ENCODE results near the gene KCNN3. TPM values are rescaled to one million over a fixed set of nuclear protein-coding genes. Genes with fewer than 3 reads are reported as not detected.

KCNN3 gene
- total RNA-seq, 5 donors from 2014 or later (not counting 1 experiment from before 2014, with no cell fraction given) = 0.03 to 0.23 (median 0.18) TPM

DNA sequence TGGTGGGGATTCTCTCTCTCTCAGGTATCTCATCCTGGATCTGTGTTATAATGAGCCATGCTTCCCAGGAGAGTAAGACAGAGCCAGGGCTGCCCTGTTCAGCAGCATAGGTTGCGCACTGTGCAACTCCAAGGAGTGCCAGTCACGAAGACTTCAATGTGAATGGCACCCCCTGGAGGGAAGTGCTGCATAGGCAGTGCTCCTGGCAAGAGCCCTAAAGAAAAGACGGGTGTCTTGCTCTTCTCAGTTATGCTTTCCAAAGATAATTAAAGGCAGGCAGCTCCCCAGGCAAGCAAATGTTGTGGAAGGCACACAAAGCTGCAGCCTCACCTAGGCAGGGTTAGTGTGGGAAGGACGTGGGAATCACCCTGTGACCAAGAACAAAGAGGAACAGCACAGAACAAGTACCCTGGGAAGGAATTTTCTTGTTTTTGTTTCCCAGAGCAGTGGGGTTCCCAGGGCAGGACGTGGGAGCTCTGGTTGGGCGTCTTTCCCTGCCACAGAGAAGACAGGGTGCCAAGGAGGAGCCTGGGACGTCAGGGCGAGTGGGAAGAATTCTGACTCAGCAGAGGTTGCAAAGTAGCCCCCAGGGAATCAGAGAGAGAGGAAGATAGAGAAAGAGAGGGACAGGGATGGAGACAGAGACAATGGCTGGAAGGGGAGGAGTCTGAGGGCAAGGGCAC is 120.9 kb downstream of the KCNN3 start:
- peaks cover 0 to 2% of the 10 kb centered on the region in 2 donors for H3K27me3 Mint-ChIP-seq
- Histone ChIP-seq H3K9me3 (no peaks in the 10 kb centered on the region), H3K36me3 (ENCODE audit: control insufficient read depth in 2 of 2, extremely low read depth in 1 of 2, insufficient read depth in 1 of 2, low read length in 1 of 2) (no peaks in the 10 kb centered on the region), H3K27me3 (replicated peaks in 1 of 2; ENCODE audit: control insufficient read depth in 2 of 2, extremely low read depth in 1 of 2, insufficient read depth in 2 of 2, low read length in 1 of 2) (peaks cover 0 to 8% of the 10 kb centered on the region in 2 experiments), H3K27ac (ENCODE audit: low read length) (no peak overlapping the region), H3K4me1 (ENCODE audit: control insufficient read depth in 1 of 2, extremely low read depth in 1 of 2, insufficient read depth in 2 of 2, low read length in 2 of 2) (peaks cover 19 to 48% of the 10 kb centered on the region in 2 experiments), H3K4me3 (ENCODE audit: control insufficient read depth in 1 of 2, extremely low read depth in 1 of 2, low read length in 1 of 2) (no peak overlapping the region)
- DNase-seq = peak in 1 of 35 experiments; percentile 15
- H3K27ac Mint-ChIP-seq = no peak overlapping the region
- POLR2A ChIA-PET = no interaction called here
- no peak for ATAC-seq (replicated peaks in 1 of 4)
- H3K4me3 Mint-ChIP-seq = no peak overlapping the region
- peaks cover 43 to 52% (median 45%) of the 10 kb centered on the region in 3 donors for H3K4me1 Mint-ChIP-seq
- no peaks in the 10 kb centered on the region for H3K36me3 Mint-ChIP-seq
- WGBS (ENCODE audit: insufficient coverage) = 85% methylated on average over 8 of the region's 8 CpGs
- no peaks in the 10 kb centered on the region for H3K9me3 Mint-ChIP-seq
- CTCF ChIA-PET = no interaction called here

GRCh38 chr1:154748405-154748775 is 121.7 kb downstream of the KCNN3 start:
- no peak overlapping the region for H3K4me3 ChIP-seq (ENCODE audit: control insufficient read depth in 1 of 2, extremely low read depth in 1 of 2, low read length in 1 of 2)
- WGBS (ENCODE audit: insufficient coverage) = no CpG with 5 or more reads among the region's 2 CpGs
- peak overlapping the region; percentile 92 to 98 for H3K27ac Mint-ChIP-seq
- ATAC-seq (replicated peaks in 1 of 4) (peak in 3 of 4 experiments; percentile 4 to 17 (median 16)), DNase-seq (no peak)
- H3K36me3 Mint-ChIP-seq = no peaks in the 10 kb centered on the region
- no peaks in the 10 kb centered on the region for H3K36me3 ChIP-seq (ENCODE audit: control insufficient read depth in 2 of 2, extremely low read depth in 1 of 2, insufficient read depth in 1 of 2, low read length in 1 of 2)
- CTCF ChIA-PET = interaction anchor here (0.6 to 1.4 kb wide), 3 partner anchors 12 to 361 kb away, joined by 3 to 13 read pairs (median 3); no protein-coding TSS in a partner anchor
- peaks cover 50 to 57% (median 50%) of the 10 kb centered on the region in 3 donors for H3K4me1 Mint-ChIP-seq
- H3K27ac ChIP-seq (ENCODE audit: low read length) = peak overlapping the region; percentile 78
- H3K9me3 ChIP-seq = no peaks in the 10 kb centered on the region
- peaks cover 19 to 56% of the 10 kb centered on the region in 2 experiments for H3K4me1 ChIP-seq (ENCODE audit: control insufficient read depth in 1 of 2, extremely low read depth in 1 of 2, insufficient read depth in 2 of 2, low read length in 2 of 2)
- peak overlapping the region; percentile 67 to 82 (median 69) for H3K4me3 Mint-ChIP-seq
- POLR2A ChIA-PET = no interaction called here
- peaks cover 0 to 8% of the 10 kb centered on the region in 2 experiments for H3K27me3 ChIP-seq (replicated peaks in 1 of 2; ENCODE audit: control insufficient read depth in 2 of 2, extremely low read depth in 1 of 2, insufficient read depth in 2 of 2, low read length in 1 of 2)
- H3K27me3 Mint-ChIP-seq = peaks cover 0 to under 1% of the 10 kb centered on the region in 2 donors
- no peaks in the 10 kb centered on the region for H3K9me3 Mint-ChIP-seq

GRCh38 chr1:154747740-154748404 is 122.2 kb downstream of the KCNN3 start:
- Mint-ChIP-seq H3K27me3 (no peaks in the 10 kb centered on the region), H3K9me3 (no peaks in the 10 kb centered on the region), H3K4me1 (peaks cover 50 to 57% (median 50%) of the 10 kb centered on the region in 3 donors), H3K4me3 (peak overlapping the region; percentile 67 to 82 (median 69)), H3K27ac (peak overlapping the region; percentile 92 to 98), H3K36me3 (no peaks in the 10 kb centered on the region)
- Histone ChIP-seq H3K36me3 (ENCODE audit: control insufficient read depth in 2 of 2, extremely low read depth in 1 of 2, insufficient read depth in 1 of 2, low read length in 1 of 2) (no peaks in the 10 kb centered on the region), H3K27me3 (replicated peaks in 1 of 2; ENCODE audit: control insufficient read depth in 2 of 2, extremely low read depth in 1 of 2, insufficient read depth in 2 of 2, low read length in 1 of 2) (peaks cover 0 to 8% of the 10 kb centered on the region in 2 experiments), H3K4me3 (ENCODE audit: control insufficient read depth in 1 of 2, extremely low read depth in 1 of 2, low read length in 1 of 2) (peak overlapping the region; percentile 18 to 39), H3K9me3 (no peaks in the 10 kb centered on the region), H3K4me1 (ENCODE audit: control insufficient read depth in 1 of 2, extremely low read depth in 1 of 2, insufficient read depth in 2 of 2, low read length in 2 of 2) (peaks cover 19 to 60% of the 10 kb centered on the region in 2 experiments), H3K27ac (ENCODE audit: low read length) (peak overlapping the region; percentile 78)
- ChIA-PET POLR2A (no interaction called here), CTCF (interaction anchor here (0.6 to 1.4 kb wide), 3 partner anchors 12 to 361 kb away, joined by 3 to 13 read pairs (median 3); no protein-coding TSS in a partner anchor)
- ATAC-seq (replicated peaks in 1 of 4) = peak; percentile 86 to 95 (median 91)
- WGBS (ENCODE audit: insufficient coverage) = 9% methylated on average over 10 of the region's 20 CpGs
- peak in 34 of 35 experiments; percentile 14 to 68 (median 38) for DNase-seq

DNA sequence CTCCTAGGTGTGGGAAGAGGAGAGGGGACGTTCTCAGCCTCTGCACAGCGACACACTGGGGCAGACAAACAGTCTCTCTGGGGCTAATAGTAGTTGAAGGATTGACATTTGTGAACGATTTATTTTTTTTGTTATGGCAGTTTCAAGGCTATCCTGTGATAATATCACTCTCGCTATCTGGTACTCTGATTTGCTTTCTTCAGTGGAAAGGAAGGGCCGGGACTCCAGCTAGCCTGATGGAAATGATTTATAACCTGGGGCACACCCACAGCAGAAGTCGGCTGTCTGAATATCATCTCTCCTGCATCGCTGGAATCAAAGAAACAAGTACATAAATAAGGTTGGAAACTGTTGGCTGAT is 122.7 kb downstream of the KCNN3 start:
- no peaks in the 10 kb centered on the region for H3K36me3 Mint-ChIP-seq
- 48% methylated on average over 4 of the region's 7 CpGs for WGBS (ENCODE audit: insufficient coverage)
- Histone ChIP-seq H3K4me1 (ENCODE audit: control insufficient read depth in 1 of 2, extremely low read depth in 1 of 2, insufficient read depth in 2 of 2, low read length in 2 of 2) (peaks cover 19 to 60% of the 10 kb centered on the region in 2 experiments), H3K9me3 (no peaks in the 10 kb centered on the region), H3K36me3 (ENCODE audit: control insufficient read depth in 2 of 2, extremely low read depth in 1 of 2, insufficient read depth in 1 of 2, low read length in 1 of 2) (no peaks in the 10 kb centered on the region), H3K27ac (ENCODE audit: low read length) (peak overlapping the region; percentile 78), H3K27me3 (replicated peaks in 1 of 2; ENCODE audit: control insufficient read depth in 2 of 2, extremely low read depth in 1 of 2, insufficient read depth in 2 of 2, low read length in 1 of 2) (peaks cover 0 to 8% of the 10 kb centered on the region in 2 experiments), H3K4me3 (ENCODE audit: control insufficient read depth in 1 of 2, extremely low read depth in 1 of 2, low read length in 1 of 2) (peak overlapping the region; percentile 18 to 39)
- H3K27ac Mint-ChIP-seq = peak overlapping the region; percentile 92 to 98
- ATAC-seq (replicated peaks in 1 of 4) = peak in 2 of 4 experiments; percentile 5 to 21
- DNase-seq = no peak
- peak overlapping the region; percentile 67 to 82 (median 69) for H3K4me3 Mint-ChIP-seq
- H3K27me3 Mint-ChIP-seq = no peaks in the 10 kb centered on the region
- H3K4me1 Mint-ChIP-seq = peaks cover 50 to 62% (median 50%) of the 10 kb centered on the region in 3 donors
- H3K9me3 Mint-ChIP-seq = no peaks in the 10 kb centered on the region
- CTCF ChIA-PET = interaction anchor here in 1 of 2 donors (1.4 kb wide), 1 partner anchor 44 kb away, joined by 13 read pairs; no protein-coding TSS in a partner anchor
- POLR2A ChIA-PET = no interaction called here

GRCh38 chr1:154746622-154747299 is 123.3 kb downstream of the KCNN3 start:
- no peaks in the 10 kb centered on the region for H3K36me3 Mint-ChIP-seq
- H3K4me3 Mint-ChIP-seq = peak overlapping the region in 1 of 3 donors; percentile 82
- H3K4me3 ChIP-seq (ENCODE audit: control insufficient read depth in 1 of 2, extremely low read depth in 1 of 2, low read length in 1 of 2) = no peak overlapping the region
- H3K36me3 ChIP-seq (ENCODE audit: control insufficient read depth in 2 of 2, extremely low read depth in 1 of 2, insufficient read depth in 1 of 2, low read length in 1 of 2) = no peaks in the 10 kb centered on the region
- POLR2A ChIA-PET = interaction anchor here in 1 of 2 donors (0.5 kb wide), 1 partner anchor 807 kb away, joined by 4 read pairs; no protein-coding TSS in a partner anchor
- WGBS (ENCODE audit: insufficient coverage) = 96% methylated on average over 4 of the region's 6 CpGs
- no peaks in the 10 kb centered on the region for H3K27me3 Mint-ChIP-seq
- DNase-seq (no peak), ATAC-seq (replicated peaks in 1 of 4) (no peak)
- H3K27ac Mint-ChIP-seq = peak overlapping the region; percentile 92 to 98
- H3K27me3 ChIP-seq (replicated peaks in 1 of 2; ENCODE audit: control insufficient read depth in 2 of 2, extremely low read depth in 1 of 2, insufficient read depth in 2 of 2, low read length in 1 of 2) = peaks cover 0 to 8% of the 10 kb centered on the region in 2 experiments
- H3K4me1 ChIP-seq (ENCODE audit: control insufficient read depth in 1 of 2, extremely low read depth in 1 of 2, insufficient read depth in 2 of 2, low read length in 2 of 2) = peaks cover 19 to 60% of the 10 kb centered on the region in 2 experiments
- H3K27ac ChIP-seq (ENCODE audit: low read length) = peak overlapping the region; percentile 78
- H3K9me3 Mint-ChIP-seq = no peaks in the 10 kb centered on the region
- no peaks in the 10 kb centered on the region for H3K9me3 ChIP-seq
- CTCF ChIA-PET = interaction anchor here in 1 of 2 donors (1.0 kb wide), 1 partner anchor 78 kb away, joined by 4 read pairs; no protein-coding TSS in a partner anchor
- peaks cover 50 to 63% (median 50%) of the 10 kb centered on the region in 3 donors for H3K4me1 Mint-ChIP-seq
